ENCODE measurements around the gene NREP. TPM values are rescaled to one million over a fixed set of nuclear protein-coding genes. Genes with fewer than 3 reads are reported as not detected.

The NREP gene
- total RNA-seq, 1 donor from 2014 or later = 874 TPM

GRCh38 chr5:111734597-111734996 lies 22.4 kb downstream of the NREP start:
- Mint-ChIP-seq H3K4me3 (ENCODE audit: unreplicated experiment) (no peak overlapping the region), H3K36me3 (ENCODE audit: unreplicated experiment) (peaks cover 72% of the 10 kb centered on the region)

GRCh38 chr5:111734013-111734412 lies 23.0 kb downstream of the NREP start:
- no peak for DNase-seq (ENCODE audit: extremely low spot score, unreplicated experiment)
- Mint-ChIP-seq H3K4me1 (ENCODE audit: unreplicated experiment) (peaks cover 73% of the 10 kb centered on the region), H3K9me3 (ENCODE audit: unreplicated experiment) (no peaks in the 10 kb centered on the region), H3K27ac (ENCODE audit: unreplicated experiment) (peak overlapping the region; percentile 86), H3K27me3 (ENCODE audit: unreplicated experiment) (no peaks in the 10 kb centered on the region), H3K4me3 (ENCODE audit: unreplicated experiment) (peak overlapping the region; percentile 19), H3K36me3 (ENCODE audit: unreplicated experiment) (peaks cover 77% of the 10 kb centered on the region)
- TF ChIP-seq CTCF (IDR thresholded peaks at IDR 0.05) = no peak

More at GRCh38 chr5:111734597-111734996, 22.4 kb downstream of the NREP start:
- Mint-ChIP-seq H3K4me1 (ENCODE audit: unreplicated experiment) (peaks cover 76% of the 10 kb centered on the region), H3K27me3 (ENCODE audit: unreplicated experiment) (no peaks in the 10 kb centered on the region), H3K27ac (ENCODE audit: unreplicated experiment) (peak overlapping the region; percentile 86), H3K9me3 (ENCODE audit: unreplicated experiment) (no peaks in the 10 kb centered on the region)
- DNase-seq (ENCODE audit: extremely low spot score, unreplicated experiment) = no peak
- TF ChIP-seq CTCF (IDR thresholded peaks at IDR 0.05) = no peak

- Mint-ChIP-seq H3K27ac (ENCODE audit: unreplicated experiment) (peak overlapping the region; percentile 86), H3K36me3 (ENCODE audit: unreplicated experiment) (peaks cover 80% of the 10 kb centered on the region), H3K4me3 (ENCODE audit: unreplicated experiment) (no peak overlapping the region), H3K27me3 (ENCODE audit: unreplicated experiment) (no peaks in the 10 kb centered on the region), H3K9me3 (ENCODE audit: unreplicated experiment) (no peaks in the 10 kb centered on the region), H3K4me1 (ENCODE audit: unreplicated experiment) (peaks cover 71% of the 10 kb centered on the region)
- no peak for TF ChIP-seq CTCF (IDR thresholded peaks at IDR 0.05)
- DNase-seq (ENCODE audit: extremely low spot score, unreplicated experiment) = no peak
These were observed 23.4 kb downstream of the NREP start for GRCh38 chr5:111733571-111733970.

GRCh38 chr5:111731638-111732037 lies 25.4 kb downstream of the NREP start:
- Mint-ChIP-seq H3K4me1 (ENCODE audit: unreplicated experiment) (peaks cover 54% of the 10 kb centered on the region), H3K27me3 (ENCODE audit: unreplicated experiment) (no peaks in the 10 kb centered on the region), H3K36me3 (ENCODE audit: unreplicated experiment) (peaks cover 86% of the 10 kb centered on the region), H3K9me3 (ENCODE audit: unreplicated experiment) (no peaks in the 10 kb centered on the region), H3K27ac (ENCODE audit: unreplicated experiment) (peak overlapping the region; percentile 60), H3K4me3 (ENCODE audit: unreplicated experiment) (no peak overlapping the region)
- DNase-seq (ENCODE audit: extremely low spot score, unreplicated experiment) = no peak
- TF ChIP-seq CTCF (IDR thresholded peaks at IDR 0.05) = no peak

- H3K27ac Mint-ChIP-seq (ENCODE audit: unreplicated experiment) = peak overlapping the region; percentile 60
These were observed 26.2 kb downstream of the NREP start for GRCh38 chr5:111730659-111731382.

More at GRCh38 chr5:111730659-111731382, 26.2 kb downstream of the NREP start:
- H3K4me1 Mint-ChIP-seq (ENCODE audit: unreplicated experiment) = peaks cover 47% of the 10 kb centered on the region
- no peak for TF ChIP-seq CTCF (IDR thresholded peaks at IDR 0.05)
- no peaks in the 10 kb centered on the region for H3K27me3 Mint-ChIP-seq (ENCODE audit: unreplicated experiment)
- no peak overlapping the region for H3K4me3 Mint-ChIP-seq (ENCODE audit: unreplicated experiment)
- DNase-seq (ENCODE audit: extremely low spot score, unreplicated experiment) = no peak
- peaks cover 91% of the 10 kb centered on the region for H3K36me3 Mint-ChIP-seq (ENCODE audit: unreplicated experiment)
- no peaks in the 10 kb centered on the region for H3K9me3 Mint-ChIP-seq (ENCODE audit: unreplicated experiment)
